ENCODE measurements around the gene KDM3A. TPM values are rescaled to one million over a fixed set of nuclear protein-coding genes. Genes with fewer than 3 reads are reported as not detected.
"Not testable (repeated sequence)": the region's sequence is repeated elsewhere in the genome, so short reads cannot be mapped to it uniquely, and the experiment has no call there.

Gene KDM3A
- total and polyA plus RNA-seq, 5 donors, result 21.0 to 54.3 (median 42.3) TPM

DNA sequence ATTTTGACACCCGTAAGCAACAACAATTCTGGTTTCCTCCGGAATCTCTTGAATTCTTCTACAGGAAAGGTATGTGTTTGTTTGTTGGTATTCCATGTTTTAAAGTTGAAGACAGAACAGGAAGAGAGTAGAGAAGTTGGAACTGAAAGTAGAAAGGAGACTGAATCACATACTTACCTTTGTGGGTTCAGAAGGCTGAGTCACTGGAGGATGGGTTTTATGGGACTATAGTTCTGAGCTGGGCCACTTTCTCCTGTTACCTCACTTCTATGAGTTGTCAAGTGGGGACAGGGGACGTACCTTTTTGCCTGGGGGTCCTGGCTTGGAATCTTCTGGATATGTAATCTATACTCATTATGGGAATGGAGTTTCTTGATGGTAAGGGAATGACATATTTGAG, 40.9 kb downstream of the KDM3A start:
- ATAC-seq, result no peak
- peak overlapping the region; percentile 13 for H3K27ac ChIP-seq (ENCODE audit: low read length)

DNA sequence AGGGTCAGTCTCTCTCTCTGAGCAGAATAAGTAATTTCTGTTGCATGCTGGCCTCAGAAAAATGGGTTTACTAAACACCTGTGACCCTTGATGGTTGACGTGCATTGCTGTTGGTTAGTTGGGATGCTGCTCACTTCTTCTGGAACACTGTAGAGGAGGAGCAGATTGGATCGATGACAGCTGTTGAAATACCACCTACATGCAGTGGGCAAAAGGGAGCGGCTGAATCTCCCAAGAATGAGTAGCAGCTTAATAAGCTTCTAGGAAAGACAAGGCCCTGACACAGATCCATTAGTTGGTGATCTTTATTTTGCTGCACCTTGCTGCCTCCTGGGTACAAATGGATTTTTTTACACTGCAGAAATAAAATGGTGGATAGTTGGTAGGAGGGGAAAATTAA, 43.2 kb downstream of the KDM3A start:
- DNase-seq, result no peak
- Histone ChIP-seq H3K27ac (ENCODE audit: low read length) (no peak overlapping the region), H3K4me3 (ENCODE audit: low read length) (no peak overlapping the region), H3K4me1 (ENCODE audit: control insufficient read depth, insufficient read depth, low read length) (peaks cover 12% of the 10 kb centered on the region), H3K9me3 (ENCODE audit: control insufficient read depth, low read length) (no peaks in the 10 kb centered on the region), H3K27me3 (ENCODE audit: control insufficient read depth, insufficient read depth) (no peaks in the 10 kb centered on the region)
- WGBS, result 91% methylated on average over 3 of the region's 3 CpGs
- no peak for ATAC-seq
- intact Hi-C loops (cut with DNase I), result no loop called here

More for the DNA sequence above, 40.9 kb downstream of the KDM3A start:
- Histone ChIP-seq H3K4me3 (ENCODE audit: low read length) (no peak overlapping the region), H3K27me3 (ENCODE audit: control insufficient read depth, insufficient read depth) (no peaks in the 10 kb centered on the region), H3K9me3 (ENCODE audit: control insufficient read depth, low read length) (no peaks in the 10 kb centered on the region), H3K4me1 (ENCODE audit: control insufficient read depth, insufficient read depth, low read length) (peaks cover 12% of the 10 kb centered on the region)
- DNase-seq, result no peak
- 91% methylated on average over 3 of the region's 3 CpGs for WGBS
- intact Hi-C loops (cut with DNase I), result no loop called here

DNA sequence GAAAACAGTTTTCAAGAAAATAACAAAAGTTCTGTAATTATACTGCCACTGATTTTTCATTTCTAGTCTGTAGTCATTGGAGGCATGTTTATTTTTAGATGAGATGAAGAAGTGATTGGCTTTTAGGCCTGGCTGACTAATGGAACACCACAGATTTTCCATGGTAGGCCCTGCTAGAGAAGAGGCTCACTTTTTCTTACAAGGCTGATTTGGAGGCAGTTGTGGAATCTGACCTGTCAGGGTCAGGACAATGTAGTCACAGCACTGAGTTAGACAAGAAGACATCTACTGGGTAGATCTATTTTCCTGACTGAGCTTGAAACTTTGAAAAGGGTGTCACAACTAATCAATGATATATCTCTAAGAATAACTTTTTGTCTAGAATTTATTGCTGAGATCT, 43.9 kb downstream of the KDM3A start:
- no peak for ATAC-seq
- no peak overlapping the region for H3K4me3 ChIP-seq (ENCODE audit: low read length)
- no peak overlapping the region for H3K27ac ChIP-seq (ENCODE audit: low read length)
- H3K27me3 ChIP-seq (ENCODE audit: control insufficient read depth, insufficient read depth), result no peaks in the 10 kb centered on the region
- H3K4me1 ChIP-seq (ENCODE audit: control insufficient read depth, insufficient read depth, low read length), result peaks cover 14% of the 10 kb centered on the region
- intact Hi-C loops (cut with DNase I), result no loop called here
- DNase-seq, result no peak
- H3K9me3 ChIP-seq (ENCODE audit: control insufficient read depth, low read length), result no peaks in the 10 kb centered on the region

DNA sequence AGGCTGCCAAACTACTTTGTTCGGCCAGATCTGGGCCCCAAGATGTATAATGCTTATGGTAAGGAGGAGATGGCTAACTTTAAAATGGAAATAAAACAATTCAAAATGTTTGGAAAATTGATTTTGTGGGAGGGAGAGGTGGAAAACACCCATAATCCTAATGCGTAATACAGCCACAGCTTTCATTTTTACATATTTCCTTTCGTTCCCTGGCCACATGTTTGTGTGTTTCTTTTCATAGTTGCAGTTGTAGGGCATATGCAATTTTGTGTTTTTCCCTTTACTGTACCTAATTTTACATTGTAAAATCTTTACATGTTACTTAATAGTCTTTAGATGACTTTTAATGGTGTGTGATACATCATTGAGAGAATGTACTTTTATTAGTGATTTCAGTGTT, 44.6 kb downstream of the KDM3A start:
- intact Hi-C loops (cut with DNase I), result no loop called here
- H3K4me3 ChIP-seq (ENCODE audit: low read length), result no peak overlapping the region
- DNase-seq (no peak), ATAC-seq (no peak)
- H3K27ac ChIP-seq (ENCODE audit: low read length), result no peak overlapping the region
- no peaks in the 10 kb centered on the region for H3K9me3 ChIP-seq (ENCODE audit: control insufficient read depth, low read length)
- WGBS, result 88% methylated on average over 3 of the region's 3 CpGs
- H3K4me1 ChIP-seq (ENCODE audit: control insufficient read depth, insufficient read depth, low read length), result peaks cover 14% of the 10 kb centered on the region
- no peaks in the 10 kb centered on the region for H3K27me3 ChIP-seq (ENCODE audit: control insufficient read depth, insufficient read depth)

DNA sequence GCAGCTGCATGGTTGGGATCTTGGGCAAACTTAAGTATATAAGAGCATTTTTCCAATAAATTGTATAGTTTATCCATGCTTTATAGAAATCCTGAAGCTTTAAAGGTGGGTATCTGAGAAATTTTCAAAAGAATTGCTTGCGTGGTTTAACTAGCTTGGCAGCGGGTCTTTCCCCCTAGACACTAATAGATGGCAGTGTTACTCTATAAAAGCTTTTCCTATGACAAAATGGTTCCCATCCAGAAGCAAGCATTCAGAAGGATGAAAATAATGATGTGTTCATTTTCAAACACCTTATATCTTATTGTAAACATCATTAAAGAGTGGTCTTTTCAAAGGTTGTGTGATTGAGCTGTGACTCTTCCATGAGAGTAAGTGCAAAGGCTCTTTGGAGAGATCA, 45.9 kb downstream of the KDM3A start:
- H3K27ac ChIP-seq (ENCODE audit: low read length), result no peak overlapping the region
- DNase-seq (no peak), ATAC-seq (no peak)
- 97% methylated on average over 2 of the region's 2 CpGs for WGBS
- intact Hi-C loops (cut with DNase I), result no loop called here
- H3K9me3 ChIP-seq (ENCODE audit: control insufficient read depth, low read length), result no peaks in the 10 kb centered on the region
- H3K4me3 ChIP-seq (ENCODE audit: low read length), result no peak overlapping the region
- H3K27me3 ChIP-seq (ENCODE audit: control insufficient read depth, insufficient read depth), result no peaks in the 10 kb centered on the region
- peaks cover 15% of the 10 kb centered on the region for H3K4me1 ChIP-seq (ENCODE audit: control insufficient read depth, insufficient read depth, low read length)

DNA sequence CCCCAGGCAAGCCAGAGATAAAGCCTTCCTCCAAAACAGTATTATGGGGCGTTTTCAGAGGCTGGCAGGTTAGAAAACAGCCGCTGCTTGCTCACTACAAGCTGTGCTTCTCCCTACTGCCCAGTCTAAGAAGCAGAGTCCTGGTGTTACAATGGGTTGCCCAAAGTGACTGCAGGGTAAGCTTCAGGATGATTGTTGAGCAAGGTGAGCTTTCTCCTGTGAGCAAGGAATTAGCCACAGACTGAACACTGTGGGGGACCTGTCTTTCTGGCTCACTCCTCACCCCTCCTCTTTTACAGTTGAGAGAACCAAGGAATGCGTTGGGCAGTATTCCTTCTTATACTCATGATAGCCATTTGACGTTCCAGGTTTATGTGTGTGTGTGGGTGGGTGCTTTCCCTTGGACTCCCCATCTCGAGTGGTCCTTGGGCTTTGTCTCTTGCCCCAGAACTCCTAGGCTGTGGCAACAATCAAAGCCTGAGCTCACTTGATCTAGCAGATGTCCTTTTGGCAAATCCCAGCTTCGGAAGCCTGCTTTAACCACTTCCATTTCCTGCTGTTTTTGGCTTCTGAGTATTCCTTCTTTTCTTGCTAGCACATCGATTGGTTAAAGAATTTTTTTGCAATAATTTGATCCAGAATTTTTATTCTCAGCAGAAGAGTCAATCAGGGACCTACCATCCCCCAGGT, 47.5 kb downstream of the KDM3A start:
- H3K27ac ChIP-seq (ENCODE audit: low read length), result no peak overlapping the region
- intact Hi-C loops (cut with DNase I), result no loop called here
- WGBS, result 76% methylated on average over 7 of the region's 7 CpGs

DNA sequence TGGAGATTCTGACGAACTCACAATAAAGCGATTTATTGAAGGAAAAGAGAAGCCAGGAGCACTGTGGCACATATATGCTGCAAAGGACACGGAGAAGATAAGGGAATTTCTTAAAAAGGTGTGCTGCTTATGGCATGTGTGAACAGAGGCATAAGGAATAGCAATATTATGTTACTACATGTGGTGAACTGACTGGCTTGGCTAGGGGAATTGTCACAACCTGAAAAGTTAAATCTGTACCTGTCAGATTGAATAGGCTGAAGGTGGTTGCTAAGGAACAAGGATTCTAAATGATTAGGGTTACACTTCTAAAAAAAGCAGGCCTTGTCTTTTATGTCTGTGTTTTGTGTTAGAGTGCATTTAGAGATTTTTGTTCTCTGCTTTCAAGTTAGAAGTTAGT, 48.4 kb downstream of the KDM3A start:
- peaks cover 3% of the 10 kb centered on the region for H3K4me1 ChIP-seq (ENCODE audit: control insufficient read depth, insufficient read depth, low read length)
- intact Hi-C loops (cut with DNase I), result no loop called here
- ATAC-seq (no peak), DNase-seq (no peak)
- H3K27me3 ChIP-seq (ENCODE audit: control insufficient read depth, insufficient read depth), result no peaks in the 10 kb centered on the region
- no peak overlapping the region for H3K27ac ChIP-seq (ENCODE audit: low read length)
- H3K4me3 ChIP-seq (ENCODE audit: low read length), result no peak overlapping the region
- 95% methylated on average over 3 of the region's 3 CpGs for WGBS
- no peaks in the 10 kb centered on the region for H3K9me3 ChIP-seq (ENCODE audit: control insufficient read depth, low read length)

More for the DNA sequence above, 47.5 kb downstream of the KDM3A start:
- no peak for ATAC-seq
- Histone ChIP-seq H3K4me1 (ENCODE audit: control insufficient read depth, insufficient read depth, low read length) (peaks cover 4% of the 10 kb centered on the region), H3K27me3 (ENCODE audit: control insufficient read depth, insufficient read depth) (no peaks in the 10 kb centered on the region), H3K4me3 (ENCODE audit: low read length) (no peak overlapping the region), H3K9me3 (ENCODE audit: control insufficient read depth, low read length) (no peaks in the 10 kb centered on the region)
- no peak for DNase-seq

DNA sequence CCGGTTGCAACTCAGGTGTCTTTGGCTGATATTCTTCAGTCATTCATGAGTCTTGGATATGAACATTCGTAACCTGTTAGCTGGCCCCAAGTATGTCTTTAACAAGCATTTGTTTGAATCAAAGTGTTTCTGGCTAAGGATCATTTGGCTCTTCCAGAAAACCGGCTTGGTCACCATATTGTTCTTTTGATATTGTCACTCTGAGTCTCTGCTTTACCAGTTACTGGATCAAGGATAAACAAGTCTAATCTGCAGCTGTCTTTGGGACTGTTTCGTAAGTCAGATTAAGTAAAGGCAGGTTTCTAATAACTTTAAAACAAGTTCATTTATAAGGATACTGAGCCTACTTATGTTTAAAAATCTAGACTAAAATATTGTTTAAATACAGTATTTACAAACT, 49.1 kb downstream of the KDM3A start:
- DNase-seq (no peak), ATAC-seq (no peak)
- Histone ChIP-seq H3K4me3 (ENCODE audit: low read length) (no peak overlapping the region), H3K27me3 (ENCODE audit: control insufficient read depth, insufficient read depth) (no peaks in the 10 kb centered on the region), H3K9me3 (ENCODE audit: control insufficient read depth, low read length) (no peaks in the 10 kb centered on the region), H3K4me1 (ENCODE audit: control insufficient read depth, insufficient read depth, low read length) (peaks cover 3% of the 10 kb centered on the region), H3K27ac (ENCODE audit: low read length) (no peak overlapping the region)
- intact Hi-C loops (cut with DNase I), result no loop called here
- 86% methylated on average over 4 of the region's 4 CpGs for WGBS

DNA sequence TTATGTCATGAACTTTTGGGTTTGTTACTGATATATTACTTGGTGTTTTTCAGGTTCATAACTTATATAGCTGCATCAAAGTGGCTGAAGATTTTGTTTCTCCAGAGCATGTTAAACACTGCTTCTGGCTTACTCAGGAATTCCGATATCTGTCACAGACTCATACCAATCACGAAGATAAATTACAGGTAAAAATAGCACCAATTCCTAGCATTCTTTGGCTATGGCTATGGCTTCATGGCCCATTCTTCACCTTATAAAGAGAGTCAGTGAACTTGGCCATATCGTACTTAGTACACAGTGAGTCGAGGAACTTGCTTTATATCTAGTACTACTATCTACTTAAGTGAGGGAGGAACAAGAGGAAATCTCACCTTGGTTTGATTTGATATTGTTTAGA, 49.9 kb downstream of the KDM3A start:
- Histone ChIP-seq H3K27ac (ENCODE audit: low read length) (no peak overlapping the region), H3K9me3 (ENCODE audit: control insufficient read depth, low read length) (no peaks in the 10 kb centered on the region), H3K4me1 (ENCODE audit: control insufficient read depth, insufficient read depth, low read length) (peaks cover 3% of the 10 kb centered on the region), H3K27me3 (ENCODE audit: control insufficient read depth, insufficient read depth) (no peaks in the 10 kb centered on the region), H3K4me3 (ENCODE audit: low read length) (no peak overlapping the region)
- ATAC-seq (no peak), DNase-seq (no peak)
- intact Hi-C loops (cut with DNase I), result no loop called here
- WGBS, result 65% methylated on average over 4 of the region's 4 CpGs

DNA sequence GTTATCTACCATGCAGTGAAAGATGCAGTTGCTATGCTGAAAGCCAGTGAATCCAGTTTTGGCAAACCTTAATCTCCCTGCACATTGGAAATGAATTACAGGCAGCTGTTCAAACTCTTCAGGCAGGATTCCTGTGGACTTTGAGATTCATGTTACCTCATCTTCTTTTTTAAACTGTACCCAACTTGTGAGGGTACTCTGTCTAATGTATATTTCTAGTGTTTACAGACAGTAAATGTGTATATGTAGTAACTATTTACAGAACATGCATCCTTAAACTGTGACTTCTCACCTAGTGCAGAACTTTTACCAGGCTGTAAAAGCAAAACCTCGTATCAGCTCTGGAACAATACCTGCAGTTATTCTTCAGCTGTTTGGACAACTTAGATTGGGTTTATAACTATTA, 50.9 kb downstream of the KDM3A start:
- ATAC-seq (peak in 1 of 2 donors; percentile 53), DNase-seq (no peak)
- H3K27me3 ChIP-seq (ENCODE audit: control insufficient read depth, insufficient read depth), result no peaks in the 10 kb centered on the region
- H3K27ac ChIP-seq (ENCODE audit: low read length), result no peak overlapping the region
- H3K4me1 ChIP-seq (ENCODE audit: control insufficient read depth, insufficient read depth, low read length), result peaks cover 3% of the 10 kb centered on the region
- intact Hi-C loops (cut with DNase I), result no loop called here
- H3K4me3 ChIP-seq (ENCODE audit: low read length), result no peak overlapping the region
- WGBS, result 81% methylated on average over 1 of the region's 1 CpG
- no peaks in the 10 kb centered on the region for H3K9me3 ChIP-seq (ENCODE audit: control insufficient read depth, low read length)

DNA sequence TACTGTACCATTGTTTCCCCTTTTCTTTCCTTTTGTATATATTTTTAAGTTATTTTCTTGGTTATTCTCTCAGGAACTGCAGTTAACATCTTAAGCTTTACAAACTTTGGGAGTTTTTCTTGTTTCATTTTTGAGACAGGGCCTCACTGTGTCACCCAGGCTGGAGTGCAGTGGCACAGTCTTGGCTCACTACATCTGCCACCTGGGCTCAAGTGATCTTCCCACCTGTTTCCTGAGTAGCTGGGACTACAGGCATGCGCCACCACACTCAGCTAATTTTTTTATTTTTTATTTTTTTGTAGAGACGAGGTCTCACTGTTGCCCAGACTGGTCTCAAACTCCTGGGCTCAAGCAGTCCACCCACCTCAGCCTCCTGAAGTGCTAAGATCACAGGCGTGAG, 55.2 kb downstream of the KDM3A start:
- H3K27me3 ChIP-seq (ENCODE audit: control insufficient read depth, insufficient read depth); H3K9me3 ChIP-seq (ENCODE audit: control insufficient read depth, low read length); intact Hi-C loops (cut with DNase I); H3K4me1 ChIP-seq (ENCODE audit: control insufficient read depth, insufficient read depth, low read length); DNase-seq; H3K27ac ChIP-seq (ENCODE audit: low read length); ATAC-seq; H3K4me3 ChIP-seq (ENCODE audit: low read length): not testable (repeated sequence)
- WGBS, result 89% methylated on average over 3 of the region's 3 CpGs
